ENCODE results near the gene OSBPL5.

The OSBPL5 gene

GRCh38 chr11:3057069-3057963 is 107.8 kb downstream of the OSBPL5 start, which contains the start of gene CARS1:
Gene CARS1, minus strand, starts transcription at chr11:3057423. Its CDS starts 56 bp downstream, at chr11:3057367.
- peak; percentile 98 for DNase-seq (ENCODE audit: low read depth, low spot score)

DNA sequence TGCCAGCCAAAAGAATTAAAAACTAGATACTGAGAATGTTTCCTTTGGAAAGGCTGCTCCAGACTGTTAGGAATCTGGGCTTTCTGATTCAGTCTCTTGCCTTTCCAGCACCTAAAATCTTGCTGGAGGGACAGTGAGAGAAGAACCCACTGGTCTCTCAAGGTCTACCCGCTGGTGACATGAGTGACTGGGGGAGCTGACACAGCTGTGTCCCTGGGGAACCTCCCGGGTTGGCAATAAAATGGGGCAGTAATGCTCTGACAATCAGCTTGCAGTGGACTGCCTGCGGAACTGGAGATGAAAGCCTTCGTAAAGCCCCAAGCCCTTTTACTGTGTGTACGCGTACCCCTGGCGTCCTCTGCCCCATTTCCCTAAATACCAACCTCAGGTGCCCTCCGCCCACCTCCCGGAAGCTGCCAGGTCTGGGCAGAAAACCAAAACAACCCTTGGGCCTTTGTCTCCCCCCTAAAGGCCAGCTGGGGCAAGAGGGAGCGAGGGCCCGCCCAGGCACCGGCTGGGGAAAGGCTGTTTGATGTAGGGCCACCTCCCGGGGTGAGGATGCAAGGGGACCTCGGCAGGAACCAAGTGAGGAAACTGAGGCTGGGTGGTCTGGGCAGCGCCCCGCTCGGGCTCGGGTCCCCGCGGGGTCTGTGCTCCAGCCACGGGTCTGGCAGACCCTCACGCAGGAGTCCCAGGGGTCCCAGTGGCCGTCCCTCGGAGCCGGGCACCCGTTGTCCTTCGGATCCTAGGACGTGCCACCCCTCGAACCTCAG is 108.6 kb downstream of the OSBPL5 start:
- DNase-seq (ENCODE audit: low read depth, low spot score) = peak; percentile 31

- no peak for DNase-seq (ENCODE audit: low read depth, low spot score)
Measured at GRCh38 chr11:3055891-3056290, 109.2 kb downstream of the OSBPL5 start.

DNA sequence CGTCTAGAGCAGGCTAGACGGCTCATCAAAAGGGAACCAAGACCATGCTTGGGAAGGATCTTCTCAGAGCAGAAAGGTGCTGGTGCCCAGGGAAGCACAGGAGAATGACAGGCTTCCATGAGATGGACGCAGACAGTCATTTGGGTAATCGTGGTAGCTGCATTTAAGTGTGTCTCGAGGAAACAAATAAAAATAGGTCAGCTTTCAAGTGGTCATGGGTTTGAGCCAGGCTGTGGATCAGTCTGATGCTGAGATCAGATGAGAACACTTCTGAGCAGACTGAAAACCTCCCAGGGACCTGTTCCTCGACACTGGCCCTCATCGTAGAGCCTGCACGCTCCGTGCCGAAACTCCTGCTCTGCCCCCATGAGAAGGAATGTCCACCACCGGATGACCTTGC is 112.5 kb downstream of the OSBPL5 start:
- no peak for DNase-seq (ENCODE audit: low read depth, low spot score)

DNA sequence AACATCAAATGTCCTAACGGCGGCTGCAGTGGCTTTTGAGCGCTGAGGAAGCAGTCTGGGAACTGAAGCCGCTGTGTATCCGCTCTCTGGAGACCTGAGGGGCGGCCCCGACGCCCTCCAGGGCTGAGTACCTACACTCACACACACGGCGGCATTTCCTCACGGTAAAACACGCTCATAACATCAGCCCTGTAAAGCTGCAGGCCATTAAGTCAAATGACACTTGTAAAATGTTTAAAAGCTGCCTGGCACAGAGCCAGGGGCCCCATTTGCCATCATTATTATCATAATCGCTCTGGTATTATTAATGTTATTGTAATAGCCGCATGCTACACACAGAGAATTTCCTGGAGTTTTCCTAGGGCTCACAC is 113.0 kb downstream of the OSBPL5 start:
- no peak for DNase-seq (ENCODE audit: low read depth, low spot score)

GRCh38 chr11:3051196-3052108 is 113.7 kb downstream of the OSBPL5 start:
- DNase-seq (ENCODE audit: low read depth, low spot score) = no peak

DNA sequence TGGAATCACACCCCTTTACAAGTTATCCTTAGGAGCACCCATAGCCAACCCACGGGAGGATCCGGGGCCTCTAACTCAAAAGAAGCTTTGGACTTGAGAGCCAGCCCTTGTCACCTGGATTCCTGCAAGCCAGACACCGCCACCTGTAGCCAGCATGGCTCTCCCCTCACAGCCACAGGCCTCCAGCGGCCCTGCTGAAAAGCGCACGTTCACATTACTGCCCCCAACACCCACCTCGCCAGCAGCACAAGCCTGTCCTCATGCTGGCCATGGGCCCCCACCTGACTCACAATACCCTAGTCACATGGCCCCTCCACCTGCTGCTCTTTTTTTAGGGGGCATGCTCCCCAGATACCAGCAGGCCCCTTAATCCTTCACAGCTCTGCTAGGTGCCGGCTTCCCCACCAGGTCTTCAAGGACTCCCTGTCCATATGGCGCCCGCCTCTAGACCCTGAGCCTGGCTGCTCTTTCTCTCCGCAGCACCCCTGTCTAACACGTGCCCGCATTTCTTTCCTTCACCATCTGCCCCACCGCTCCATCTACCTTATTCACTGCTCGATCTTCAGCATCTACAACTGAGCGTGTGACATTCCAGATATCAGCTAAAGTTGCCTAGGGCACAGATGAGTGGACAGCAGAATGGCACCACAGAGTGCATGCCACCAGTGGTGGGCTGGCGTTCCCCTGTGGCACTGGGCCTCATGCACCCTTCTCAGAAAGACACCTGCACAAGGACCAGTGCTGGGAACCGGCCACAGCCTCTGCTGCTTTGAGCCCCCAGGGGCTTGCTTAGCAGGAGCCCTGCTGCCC is 114.5 kb downstream of the OSBPL5 start:
- DNase-seq (ENCODE audit: low read depth, low spot score) = no peak

DNA sequence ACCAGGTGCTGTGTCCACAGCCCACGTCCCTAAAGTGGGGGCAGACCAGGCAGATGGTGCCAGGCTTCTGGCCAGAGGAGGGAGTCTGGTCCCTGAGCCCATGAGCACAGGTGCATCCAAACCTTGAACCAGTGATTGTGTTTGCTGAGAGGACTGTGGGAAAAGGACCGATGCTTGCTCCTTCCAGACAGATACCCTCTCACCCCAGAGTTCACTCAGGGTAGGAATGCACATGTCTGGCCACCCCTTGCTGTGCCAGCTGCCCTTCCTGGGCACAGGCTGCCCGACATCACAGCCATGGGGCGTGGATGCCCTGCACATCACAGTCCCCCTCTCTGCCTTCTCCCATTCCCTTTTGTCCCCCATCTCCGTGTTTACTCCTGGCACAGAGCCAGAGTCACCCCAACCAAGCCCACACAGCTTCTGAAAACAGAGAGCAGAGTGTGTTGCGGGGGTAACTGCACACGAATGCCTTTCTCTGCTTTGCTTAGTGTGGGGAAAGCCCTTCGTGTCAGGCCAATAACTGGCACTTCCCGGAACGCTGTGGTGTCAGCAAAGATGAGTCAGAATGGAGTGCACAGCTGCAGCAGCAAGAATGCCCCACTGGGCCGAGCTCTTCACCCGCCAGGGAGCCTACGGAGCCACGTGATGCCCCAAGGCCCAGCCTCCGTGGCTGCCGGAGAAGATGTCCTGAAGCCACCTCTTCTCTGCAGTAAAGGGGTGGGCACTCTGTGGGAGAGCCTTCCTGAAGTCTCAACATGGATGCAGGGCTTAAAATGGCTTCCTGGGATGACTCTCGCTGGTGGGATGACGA is 115.5 kb downstream of the OSBPL5 start:
- DNase-seq (ENCODE audit: low read depth, low spot score) = peak; percentile 95

GRCh38 chr11:3047637-3048036 is 117.5 kb downstream of the OSBPL5 start:
- no peak for DNase-seq (ENCODE audit: low read depth, low spot score)

GRCh38 chr11:3046641-3047040 is 118.5 kb downstream of the OSBPL5 start:
- peak; percentile 69 for DNase-seq (ENCODE audit: low read depth, low spot score)

- DNase-seq (ENCODE audit: low read depth, low spot score) = peak; percentile 28
Measured at GRCh38 chr11:3046190-3046589, 118.9 kb downstream of the OSBPL5 start.

GRCh38 chr11:3044915-3045314 is 120.2 kb downstream of the OSBPL5 start:
- no peak for DNase-seq (ENCODE audit: low read depth, low spot score)

DNA sequence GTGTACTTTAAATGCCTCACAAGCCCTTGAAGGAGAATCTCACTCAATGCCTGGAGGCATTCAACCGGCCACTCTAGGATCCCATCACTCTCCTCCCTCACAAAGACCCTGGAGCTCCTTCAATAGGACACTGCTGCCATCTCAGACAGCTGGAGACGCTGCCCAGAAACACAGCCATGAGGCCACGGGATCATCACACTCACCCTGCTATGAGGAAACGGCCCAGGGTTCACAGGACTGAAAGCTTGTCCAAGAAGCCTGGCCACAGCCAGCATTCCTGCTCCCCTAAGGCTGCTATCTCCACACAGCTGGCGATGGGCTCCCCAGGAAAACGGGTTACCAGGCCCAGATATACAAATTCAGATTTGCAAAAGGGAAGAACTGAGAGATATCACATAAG is 121.1 kb downstream of the OSBPL5 start:
- peak; percentile 17 for DNase-seq (ENCODE audit: low read depth, low spot score)

GRCh38 chr11:3043315-3043871 is 121.7 kb downstream of the OSBPL5 start:
- DNase-seq (ENCODE audit: low read depth, low spot score) = peak; percentile 76

DNA sequence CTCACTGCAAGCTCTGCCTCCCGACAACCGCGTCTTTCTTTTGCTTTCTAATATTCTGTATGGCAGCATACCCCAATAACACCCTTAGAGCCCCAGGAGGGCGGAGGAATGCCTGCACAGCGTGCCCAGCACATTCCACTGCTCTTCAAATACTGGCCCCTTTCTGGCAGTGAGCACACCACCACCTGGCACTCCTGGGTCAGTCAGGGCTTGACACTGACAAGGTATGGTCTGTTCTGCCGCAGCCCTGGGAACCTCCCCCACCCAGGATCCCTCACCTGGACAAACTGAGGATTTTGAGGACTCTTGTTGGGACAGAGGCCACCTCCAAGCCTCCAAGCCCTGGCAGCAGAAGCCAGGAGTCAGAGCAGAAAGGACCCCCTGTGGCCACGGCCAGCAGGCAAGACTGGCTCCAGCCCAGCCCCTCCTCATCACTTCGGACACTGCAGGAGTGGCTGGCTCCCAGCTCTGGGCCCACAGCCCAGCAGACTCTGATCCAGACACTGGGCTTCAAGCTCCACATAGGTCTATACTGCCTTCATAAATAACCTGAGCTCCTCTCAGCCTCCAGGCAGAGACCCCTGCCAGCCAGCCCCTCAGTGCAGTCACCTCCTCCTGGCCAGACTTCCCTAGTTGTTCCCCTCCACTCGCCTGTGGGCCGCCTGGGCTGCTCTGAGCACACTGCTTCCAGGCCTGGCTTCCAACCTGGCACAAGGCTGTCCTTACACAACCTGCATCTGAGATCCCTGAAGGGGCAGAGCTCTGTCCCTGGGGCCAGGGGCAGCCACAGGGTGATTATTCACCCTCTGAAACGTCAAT is 122.4 kb downstream of the OSBPL5 start:
- DNase-seq (ENCODE audit: low read depth, low spot score) = peak; percentile 37

GRCh38 chr11:3041699-3042441 is 123.2 kb downstream of the OSBPL5 start:
- no peak for DNase-seq (ENCODE audit: low read depth, low spot score)

DNA sequence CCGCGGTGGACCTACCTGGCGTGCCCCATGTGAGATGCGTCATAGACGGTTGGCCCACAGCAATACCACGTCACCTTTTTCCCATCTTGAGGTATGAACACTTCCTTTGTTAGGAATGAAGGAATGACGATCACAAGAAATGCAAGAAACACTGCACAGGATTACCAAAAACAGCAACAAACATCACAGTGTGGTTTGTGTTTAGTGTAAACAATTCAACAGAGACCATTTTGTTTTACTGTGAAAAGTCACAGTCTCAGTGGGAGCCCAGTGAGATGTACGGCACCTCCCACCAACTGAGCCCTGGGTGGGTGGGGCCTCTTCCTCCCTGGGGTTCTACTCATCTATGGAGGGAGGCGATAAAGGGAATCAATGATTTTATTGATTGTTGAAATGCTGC is 124.2 kb downstream of the OSBPL5 start:
- no peak for DNase-seq (ENCODE audit: low read depth, low spot score)

DNA sequence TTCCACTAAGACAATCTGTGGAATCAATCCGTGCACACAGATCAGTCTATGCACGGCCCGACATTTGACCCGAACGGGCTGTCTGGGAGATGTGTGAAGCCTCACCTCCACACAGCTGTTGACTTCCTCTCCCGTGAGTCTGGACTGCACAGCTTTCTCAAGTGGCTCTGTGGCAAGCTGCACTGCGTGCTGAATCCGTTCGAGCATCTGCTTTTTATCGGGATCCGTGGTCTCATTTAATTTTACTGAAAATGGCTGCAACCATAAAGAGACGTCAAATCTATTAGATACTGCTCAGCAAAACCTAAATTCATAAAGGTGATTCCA is 127.2 kb downstream of the OSBPL5 start:
- no peak for DNase-seq (ENCODE audit: low read depth, low spot score)

Measured in astrocyte of the hippocampus (primary cell).